Cardiac fibroblast (primary cell): Measurements from ENCODE around the gene MC3R.

Experiments
- DNase-seq, 2 donors: peaks; one replicate each; pipeline versions ENCODE4 v3.0.0 to v3.0.0-alpha.2; 2010; ENCODE audit warnings: low read depth in 2 of 2
- H3K4me3 ChIP-seq, 2 donors: replicated peaks in 1 of 2; 1 replicate in 1 of 2; 2 replicates in 1 of 2; pipeline ENCODE4 v1.5.1; 2011; ENCODE audit warnings: low read depth in 2 of 2, low read length in 2 of 2, mild to moderate bottlenecking in 2 of 2, moderate library complexity in 1 of 2
- TF ChIP-seq, protein P1 (sequence below): IDR thresholded peaks from one replicate; pipeline ENCODE4 v1.5.1; 2011; ENCODE audit warnings: low read depth, mild to moderate bottlenecking, low read length, inconsistent platforms

The MC3R gene

GRCh38 chr20:56271974-56272373 is 23.4 kb downstream of the MC3R start:
- no peak for DNase-seq
- TF ChIP-seq, protein P1, sequence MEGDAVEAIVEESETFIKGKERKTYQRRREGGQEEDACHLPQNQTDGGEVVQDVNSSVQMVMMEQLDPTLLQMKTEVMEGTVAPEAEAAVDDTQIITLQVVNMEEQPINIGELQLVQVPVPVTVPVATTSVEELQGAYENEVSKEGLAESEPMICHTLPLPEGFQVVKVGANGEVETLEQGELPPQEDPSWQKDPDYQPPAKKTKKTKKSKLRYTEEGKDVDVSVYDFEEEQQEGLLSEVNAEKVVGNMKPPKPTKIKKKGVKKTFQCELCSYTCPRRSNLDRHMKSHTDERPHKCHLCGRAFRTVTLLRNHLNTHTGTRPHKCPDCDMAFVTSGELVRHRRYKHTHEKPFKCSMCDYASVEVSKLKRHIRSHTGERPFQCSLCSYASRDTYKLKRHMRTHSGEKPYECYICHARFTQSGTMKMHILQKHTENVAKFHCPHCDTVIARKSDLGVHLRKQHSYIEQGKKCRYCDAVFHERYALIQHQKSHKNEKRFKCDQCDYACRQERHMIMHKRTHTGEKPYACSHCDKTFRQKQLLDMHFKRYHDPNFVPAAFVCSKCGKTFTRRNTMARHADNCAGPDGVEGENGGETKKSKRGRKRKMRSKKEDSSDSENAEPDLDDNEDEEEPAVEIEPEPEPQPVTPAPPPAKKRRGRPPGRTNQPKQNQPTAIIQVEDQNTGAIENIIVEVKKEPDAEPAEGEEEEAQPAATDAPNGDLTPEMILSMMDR: no peak
- H3K4me3 ChIP-seq: no peak overlapping the region

DNA sequence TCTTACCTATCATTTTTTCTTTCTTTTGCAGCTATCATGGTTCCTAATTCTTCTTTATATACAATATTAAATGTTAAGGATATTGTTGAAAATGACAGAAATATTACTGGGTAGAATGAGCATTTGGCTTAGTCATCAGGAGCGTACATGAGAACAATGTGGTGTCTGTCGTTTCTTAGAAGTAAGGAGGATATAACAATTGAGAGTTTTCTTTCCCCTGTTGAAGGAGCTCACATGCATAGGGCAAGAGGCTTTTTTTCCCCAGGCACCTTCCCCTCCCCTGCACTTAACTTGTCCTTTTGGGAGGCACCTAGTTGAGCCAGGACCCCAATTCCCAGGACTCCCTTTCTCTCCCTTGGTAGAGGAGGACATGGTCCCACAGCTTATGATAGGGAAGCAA is 25.0 kb downstream of the MC3R start:
- TF ChIP-seq, protein P1: no peak
- DNase-seq: no peak
- H3K4me3 ChIP-seq: no peak overlapping the region

- no peak for DNase-seq
- TF ChIP-seq, protein P1: no peak
- H3K4me3 ChIP-seq: no peak overlapping the region
Measured at GRCh38 chr20:56274156-56274555, 25.6 kb downstream of the MC3R start.

DNA sequence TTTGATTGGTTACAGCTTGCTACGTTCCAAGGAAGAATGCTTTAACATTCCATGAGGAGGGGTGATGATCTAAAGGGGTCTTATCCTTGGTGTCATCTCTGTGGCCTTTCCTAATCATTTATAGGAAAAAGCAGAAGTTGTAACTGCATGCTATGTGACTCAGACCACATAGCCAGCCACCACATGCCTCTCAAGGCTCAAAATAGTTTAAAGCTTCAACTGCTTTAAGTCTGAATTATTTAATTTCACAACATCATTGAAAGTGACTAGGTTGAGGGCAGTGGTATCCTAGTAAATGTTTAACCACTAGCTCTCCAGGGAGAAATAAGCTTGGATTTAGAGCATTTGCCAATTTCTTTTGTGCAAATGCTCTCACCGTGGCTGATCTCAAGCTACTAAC is 29.7 kb downstream of the MC3R start:
- DNase-seq: no peak
- TF ChIP-seq, protein P1: no peak

DNA sequence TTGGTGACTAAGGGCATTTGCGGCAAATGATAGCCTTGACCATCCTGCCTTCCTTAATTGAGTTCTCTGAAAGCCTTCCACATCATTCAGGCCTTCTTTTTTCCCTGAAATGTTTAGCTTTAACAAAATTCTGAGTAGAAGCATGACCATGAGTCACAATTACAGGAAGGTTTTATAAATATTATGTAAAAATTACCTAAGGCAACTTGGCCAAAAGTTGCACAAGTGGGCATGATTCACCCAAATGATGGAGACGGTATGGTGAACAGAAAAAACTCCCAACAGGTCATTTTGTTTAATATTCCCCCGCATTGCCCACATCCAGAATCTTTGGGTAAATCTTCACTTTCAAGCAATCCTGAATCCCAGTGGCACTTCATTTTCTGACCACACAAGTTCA is 37.0 kb downstream of the MC3R start:
- TF ChIP-seq, protein P1: no peak
- DNase-seq: peak in 1 of 2 donors; percentile 3
- no peak overlapping the region for H3K4me3 ChIP-seq

More for the DNA sequence above, 29.7 kb downstream of the MC3R start:
- no peak overlapping the region for H3K4me3 ChIP-seq

DNA sequence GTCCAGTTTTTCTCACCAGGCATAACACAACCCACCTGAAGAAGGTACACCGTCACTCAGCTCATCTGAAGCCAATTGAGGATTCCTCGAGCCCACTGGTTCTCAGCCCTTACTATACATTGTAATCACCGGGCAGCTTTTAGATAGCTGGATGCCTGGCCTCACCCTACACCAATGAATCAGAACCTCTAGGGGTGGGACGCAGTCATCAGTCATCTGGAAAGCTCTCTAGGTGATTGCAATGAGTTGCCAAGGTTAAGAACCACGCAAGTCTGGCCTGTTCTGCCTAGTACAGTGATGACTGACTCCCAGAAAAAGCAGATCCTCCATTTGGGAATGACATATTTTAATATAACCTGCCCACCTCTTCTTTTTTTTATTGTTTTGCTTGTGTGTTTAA is 41.1 kb downstream of the MC3R start:
- DNase-seq: no peak
- no peak overlapping the region for H3K4me3 ChIP-seq
- TF ChIP-seq, protein P1: no peak

- TF ChIP-seq, protein P1: no peak
- H3K4me3 ChIP-seq: no peak overlapping the region
- DNase-seq: no peak
Measured at GRCh38 chr20:56299362-56299761, 50.8 kb downstream of the MC3R start.
